ENCODE data around the gene ANTXRL. TPM values are rescaled to one million over a fixed set of nuclear protein-coding genes. Genes with fewer than 3 reads are reported as not detected.

ANTXRL gene
- total and polyA plus RNA-seq, 10 of the 15 experiments (the other 5 are each of a cell fraction or from before 2014, with no cell fraction given): not detected

DNA sequence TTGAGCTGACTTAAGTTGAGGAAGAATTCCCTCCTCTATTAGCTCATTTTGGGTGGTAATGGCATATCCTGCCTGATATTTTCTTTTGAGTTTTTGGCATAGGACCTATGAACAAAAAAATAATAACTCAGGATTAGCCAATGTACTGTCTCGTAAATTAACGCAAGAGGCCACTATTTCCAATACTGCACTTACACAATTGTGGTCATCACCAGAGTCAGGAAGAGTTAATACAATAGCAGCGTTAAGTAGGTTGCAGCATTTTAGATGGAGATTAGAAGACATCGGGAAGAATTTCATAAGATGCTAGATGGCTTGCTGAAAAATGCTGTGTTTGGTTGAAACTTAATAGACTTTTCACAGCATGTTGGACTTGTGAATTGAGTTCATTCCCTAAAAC is 36.4 kb downstream of the ANTXRL start:
- SMC1A ChIA-PET (ENCODE audit: uncharacterized antibody, unreplicated experiment): no interaction called here
- no peak overlapping the region for H3K9ac ChIP-seq (ENCODE audit: control insufficient read depth, insufficient read depth, low read length)
- ATAC-seq: no peak
- CTCF ChIA-PET: no interaction called here
- RAD21 ChIA-PET (ENCODE audit: unreplicated experiment): no interaction called here
- no peak overlapping the region for H3K27ac ChIP-seq (ENCODE audit: control insufficient read depth, insufficient read depth)
- no peaks in the 10 kb centered on the region for H3K9me3 ChIP-seq (replicated peaks; ENCODE audit: control insufficient read depth, insufficient read depth, low read length)
- in situ Hi-C loops (cut with MboI): no loop called here
- no peak overlapping the region for H3K4me3 ChIP-seq
- no peaks in the 10 kb centered on the region for H4K20me1 ChIP-seq (ENCODE audit: control insufficient read depth, insufficient read depth)
- TF ChIP-seq FOXM1 (IDR thresholded peaks at IDR 0.05; ENCODE audit: low read depth, low read length) (no peak), ASH2L (IDR thresholded peaks at IDR 0.05; ENCODE audit: borderline replicate concordance, low read depth) (no peak), USF2 (IDR thresholded peaks at IDR 0.05; ENCODE audit: borderline replicate concordance, low read depth, low read length) (no peak), IKZF1 (conservative IDR thresholded peaks at IDR 0.05) (no peak)
- TF ChIP-seq, protein P1, sequence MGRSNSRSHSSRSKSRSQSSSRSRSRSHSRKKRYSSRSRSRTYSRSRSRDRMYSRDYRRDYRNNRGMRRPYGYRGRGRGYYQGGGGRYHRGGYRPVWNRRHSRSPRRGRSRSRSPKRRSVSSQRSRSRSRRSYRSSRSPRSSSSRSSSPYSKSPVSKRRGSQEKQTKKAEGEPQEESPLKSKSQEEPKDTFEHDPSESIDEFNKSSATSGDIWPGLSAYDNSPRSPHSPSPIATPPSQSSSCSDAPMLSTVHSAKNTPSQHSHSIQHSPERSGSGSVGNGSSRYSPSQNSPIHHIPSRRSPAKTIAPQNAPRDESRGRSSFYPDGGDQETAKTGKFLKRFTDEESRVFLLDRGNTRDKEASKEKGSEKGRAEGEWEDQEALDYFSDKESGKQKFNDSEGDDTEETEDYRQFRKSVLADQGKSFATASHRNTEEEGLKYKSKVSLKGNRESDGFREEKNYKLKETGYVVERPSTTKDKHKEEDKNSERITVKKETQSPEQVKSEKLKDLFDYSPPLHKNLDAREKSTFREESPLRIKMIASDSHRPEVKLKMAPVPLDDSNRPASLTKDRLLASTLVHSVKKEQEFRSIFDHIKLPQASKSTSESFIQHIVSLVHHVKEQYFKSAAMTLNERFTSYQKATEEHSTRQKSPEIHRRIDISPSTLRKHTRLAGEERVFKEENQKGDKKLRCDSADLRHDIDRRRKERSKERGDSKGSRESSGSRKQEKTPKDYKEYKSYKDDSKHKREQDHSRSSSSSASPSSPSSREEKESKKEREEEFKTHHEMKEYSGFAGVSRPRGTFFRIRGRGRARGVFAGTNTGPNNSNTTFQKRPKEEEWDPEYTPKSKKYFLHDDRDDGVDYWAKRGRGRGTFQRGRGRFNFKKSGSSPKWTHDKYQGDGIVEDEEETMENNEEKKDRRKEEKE (IDR thresholded peaks at IDR 0.05): no peak
- H3K36me3 ChIP-seq (ENCODE audit: control insufficient read depth in 2 of 2, insufficient read depth in 2 of 2, low read length in 1 of 2): no peaks in the 10 kb centered on the region
- POLR2A ChIA-PET: no interaction called here
- WGBS (ENCODE audit: insufficient coverage, insufficient replicate concordance, low lambda C conversion rate, missing lambda C conversion rate): 63% methylated on average over 4 of the region's 4 CpGs
- no peaks in the 10 kb centered on the region for H3K4me1 ChIP-seq (ENCODE audit: control insufficient read depth, insufficient read depth, low read length)
- no peak for FAIRE-seq
- intact Hi-C loops (cut with micrococcal nuclease; ENCODE audit: unreplicated experiment): no loop called here
- no peak overlapping the region for H3K4me2 ChIP-seq (ENCODE audit: control insufficient read depth, insufficient read depth)
- DNase-seq (ENCODE audit: low read depth, low spot score): no peak
- no peaks in the 10 kb centered on the region; a peak in 2 of 4 replicates for H3K27me3 ChIP-seq (replicated peaks in 1 of 2; ENCODE audit: control insufficient read depth in 2 of 2, insufficient read depth in 2 of 2, low read length in 1 of 2)
- BruUV-seq (replicated peaks): no TSS peak
- H3K79me2 ChIP-seq (ENCODE audit: control insufficient read depth, insufficient read depth, low read length): no peaks in the 10 kb centered on the region
- H2AFZ ChIP-seq (ENCODE audit: control insufficient read depth, low read depth, low read length): no peak overlapping the region
